CD14-positive monocyte (primary cell): ENCODE measurements around the gene LRCH1. TPM values are rescaled to one million over a fixed set of nuclear protein-coding genes. Genes with fewer than 3 reads are reported as not detected.

Experiments used
- DNase-seq, 3 donors: peaks; one replicate each; pipeline ENCODE4 v3.0.0-alpha.2; 2011 to 2022
- H2AFZ ChIP-seq: 2 replicates; pipeline ENCODE4 v1.6.0; 2012; ENCODE audit warnings: mild to moderate bottlenecking, low read depth, low read length, inconsistent platforms; ENCODE audit not compliant: insufficient read depth, poor library complexity, severe bottlenecking
- H3K27ac ChIP-seq, 2 donors: 1 replicate in 1 of 2; 2 replicates in 1 of 2; pipeline ENCODE4 v1.5.1; 2012 to 2013; ENCODE audit warnings: low read length in 2 of 2, control low read depth in 1 of 2, inconsistent platforms in 1 of 2, low read depth in 1 of 2, mild to moderate bottlenecking in 1 of 2
- H3K27me3 ChIP-seq, 2 donors: one replicate each; pipeline versions ENCODE4 v1.6.0 to v1.6.1; 2011 to 2013; ENCODE audit warnings: low read length in 2 of 2; ENCODE audit not compliant: control insufficient read depth in 2 of 2, insufficient read depth in 2 of 2
- H3K36me3 ChIP-seq, 2 donors: replicated peaks in 1 of 2; 1 replicate in 1 of 2; 2 replicates in 1 of 2; pipeline versions ENCODE4 v1.5.1 to v1.6.1; 2012 to 2013; ENCODE audit warnings: low read length in 2 of 2, control low read depth in 1 of 2, inconsistent platforms in 1 of 2, mild to moderate bottlenecking in 1 of 2; ENCODE audit not compliant: insufficient read depth in 2 of 2, control insufficient read depth in 1 of 2
- H3K4me1 ChIP-seq, 2 donors: 1 replicate in 1 of 2; 2 replicates in 1 of 2; pipeline versions ENCODE4 v1.5.1 to v1.6.1; 2012 to 2013; ENCODE audit warnings: low read length in 2 of 2, control low read depth in 1 of 2, inconsistent platforms in 1 of 2, mild to moderate bottlenecking in 1 of 2, moderate library complexity in 1 of 2; ENCODE audit not compliant: insufficient read depth in 2 of 2, control insufficient read depth in 1 of 2
- H3K4me2 ChIP-seq: replicated peaks from 2 replicates; pipeline ENCODE3; 2012; ENCODE audit warnings: low read length, moderate library complexity, mild to moderate bottlenecking; ENCODE audit not compliant: poor library complexity, severe bottlenecking; ENCODE audit errors: extremely low read depth
- H3K4me3 ChIP-seq, 3 experiments: fragments of 200-600 bp in 1 of 3; sonication (generic) in 1 of 3; replicated peaks in 1 of 3; 1 replicate in 2 of 3; 2 replicates in 1 of 3; pipeline ENCODE4 v1.5.1; 2011 to 2013; ENCODE audit warnings: low read length in 3 of 3, mild to moderate bottlenecking in 3 of 3, control low read depth in 2 of 3, low read depth in 2 of 3, inconsistent platforms in 1 of 3, moderate library complexity in 1 of 3
- H3K79me2 ChIP-seq: 2 replicates; pipeline ENCODE4 v1.6.0; 2012; ENCODE audit warnings: mild to moderate bottlenecking, control low read depth, inconsistent platforms, low read length, moderate library complexity; ENCODE audit not compliant: insufficient read depth
- H3K9ac ChIP-seq: 2 replicates; pipeline ENCODE4 v1.6.0; 2017; ENCODE audit warnings: low read length, mild to moderate bottlenecking; ENCODE audit not compliant: insufficient read depth, poor library complexity, severe bottlenecking
- H3K9me3 ChIP-seq, 2 donors: replicated peaks in 1 of 2; 1 replicate in 1 of 2; 2 replicates in 1 of 2; pipeline versions ENCODE4 v1.5.1 to v1.6.1; 2012 to 2013; ENCODE audit warnings: low read length in 2 of 2, control low read depth in 1 of 2; ENCODE audit not compliant: control insufficient read depth in 1 of 2, insufficient read depth in 1 of 2
- H4K20me1 ChIP-seq: 2 replicates; pipeline ENCODE4 v1.6.0; 2012; ENCODE audit warnings: mild to moderate bottlenecking, low read length, control low read depth, moderate library complexity; ENCODE audit not compliant: insufficient read depth
- H3K27ac Mint-ChIP-seq, 7 donors: one replicate each; pipeline ENCODE4 v1.8.0; 2020; ENCODE audit warnings: mild to moderate bottlenecking in 7 of 7, mixed read lengths in 7 of 7, moderate library complexity in 6 of 7, inconsistent platforms in 2 of 7
- H3K27me3 Mint-ChIP-seq, 3 donors: one replicate each; pipeline ENCODE4 v1.8.0; 2021 to 2022; ENCODE audit warnings: low read depth in 3 of 3, mild to moderate bottlenecking in 3 of 3, mixed read lengths in 3 of 3, moderate library complexity in 3 of 3, inconsistent platforms in 1 of 3
- H3K36me3 Mint-ChIP-seq, 2 donors: one replicate each; pipeline ENCODE4 v1.8.0; 2020; ENCODE audit warnings: mixed read lengths in 2 of 2, inconsistent platforms in 1 of 2, mild to moderate bottlenecking in 1 of 2
- H3K4me1 Mint-ChIP-seq: one replicate; pipeline ENCODE4 v1.8.0; 2020; ENCODE audit warnings: mild to moderate bottlenecking, mixed read lengths
- H3K4me3 Mint-ChIP-seq, 2 donors: one replicate each; pipeline ENCODE4 v1.8.0; 2020; ENCODE audit warnings: mild to moderate bottlenecking in 2 of 2, mixed read lengths in 2 of 2, moderate library complexity in 1 of 2
- H3K9me3 Mint-ChIP-seq, 7 donors: one replicate each; pipeline ENCODE4 v1.8.0; 2020 to 2022; ENCODE audit warnings: mixed read lengths in 7 of 7, mild to moderate bottlenecking in 6 of 7, moderate library complexity in 6 of 7, inconsistent platforms in 2 of 7
- CTCF ChIP-seq: fragments of 200-600 bp; IDR thresholded peaks from one replicate; pipeline ENCODE4 v1.8.0; 2022; ENCODE audit warnings: antibody characterized with exemption, mild to moderate bottlenecking
- WGBS: methylation state at CpG from one replicate; pipeline ENCODE4 v1.1.5; 2013; ENCODE audit warnings: missing lambda C conversion rate; ENCODE audit not compliant: insufficient coverage; 5-methylcytosine and 5-hydroxymethylcytosine counted together
- intact Hi-C, 2 donors: fragments of 100-400 bp; cut with micrococcal nuclease; formaldehyde crosslinking; loops; one replicate each; pipeline versions ENCODE4 v1.15.0 to v1.15.1; 2023
- polyA plus RNA-seq, 3 donors: library from polyadenylated mRNA; depleted of rRNA in 1 of 3; unstranded in 2 of 3; stranded (reverse) in 1 of 3; fragments of 300-500 nt in 2 of 3; fragments of >200 nt in 1 of 3; fragmentation: Illumina TruSeq in 2 of 3; gene quantifications; 1 replicate in 2 of 3; 2 replicates in 1 of 3; pipeline ENCODE4 v1.2.3, GENCODE V29; 2012 to 2021

LRCH1 gene
- polyA plus RNA-seq, 3 donors = 0.88 to 7.1 (median 2.1) TPM

- Mint-ChIP-seq H3K4me1 (peaks cover 53% of the 10 kb centered on the region), H3K9me3 (no peaks in the 10 kb centered on the region), H3K27ac (peak overlapping the region; percentile 35 to 92 (median 85)), H3K27me3 (peaks cover 0 to 3% (median 0%) of the 10 kb centered on the region in 3 donors), H3K4me3 (no peak overlapping the region), H3K36me3 (peaks cover 0 to 3% of the 10 kb centered on the region in 2 donors)
- WGBS = 100% methylated on average over 1 of the region's 4 CpGs
- peaks cover 33% of the 10 kb centered on the region for H4K20me1 ChIP-seq
- H3K9me3 ChIP-seq = no peaks in the 10 kb centered on the region
- no peaks in the 10 kb centered on the region for H3K36me3 ChIP-seq
- H3K4me2 ChIP-seq = no peak overlapping the region
- no peak for TF ChIP-seq CTCF
- H2AFZ ChIP-seq = no peak overlapping the region
- intact Hi-C loops = loop anchor here in 1 of 2 donors (5.0 kb wide), 1 partner anchor 53 kb away; the partner anchor contains the start of gene LRCH1
- H3K27me3 ChIP-seq = no peaks in the 10 kb centered on the region
- peaks cover 83% of the 10 kb centered on the region for H3K79me2 ChIP-seq
- peak overlapping the region in 1 of 2 donors; percentile 71 for H3K27ac ChIP-seq
- H3K4me3 ChIP-seq = no peak overlapping the region
- DNase-seq = no peak
- H3K9ac ChIP-seq = no peak overlapping the region
- peaks cover 32 to 41% of the 10 kb centered on the region in 2 donors for H3K4me1 ChIP-seq
Measured at GRCh38 chr13:46605076-46605824, 52.3 kb downstream of the LRCH1 start.

- H2AFZ ChIP-seq = no peak overlapping the region
- peaks cover 0 to 3% of the 10 kb centered on the region in 2 donors for H3K36me3 Mint-ChIP-seq
- H3K79me2 ChIP-seq = peaks cover 85% of the 10 kb centered on the region
- peak overlapping the region; percentile 81 to 94 (median 88) for H3K27ac Mint-ChIP-seq
- DNase-seq = peak; percentile 49 to 78 (median 64)
- no peaks in the 10 kb centered on the region for H3K27me3 ChIP-seq
- peak overlapping the region; percentile 54 to 71 for H3K27ac ChIP-seq
- H3K9me3 ChIP-seq = no peaks in the 10 kb centered on the region
- H3K4me2 ChIP-seq = peak overlapping the region; percentile 54
- peaks cover 50% of the 10 kb centered on the region for H3K4me1 Mint-ChIP-seq
- H3K9ac ChIP-seq = no peak overlapping the region
- no CpG with 5 or more reads among the region's 3 CpGs for WGBS
- no peaks in the 10 kb centered on the region for H3K36me3 ChIP-seq
- peaks cover 26 to 34% of the 10 kb centered on the region in 2 donors for H3K4me1 ChIP-seq
- H4K20me1 ChIP-seq = peaks cover 37% of the 10 kb centered on the region
- H3K4me3 ChIP-seq = peak overlapping the region in 1 of 3 experiments; percentile 37
- H3K4me3 Mint-ChIP-seq = peak overlapping the region; percentile 39 to 57
- TF ChIP-seq CTCF = no peak
- intact Hi-C loops = loop anchor here in 1 of 2 donors (5.0 kb wide), 1 partner anchor 54 kb away; the partner anchor contains the start of gene LRCH1
- no peaks in the 10 kb centered on the region for H3K9me3 Mint-ChIP-seq
- peaks cover 0 to 3% (median 0%) of the 10 kb centered on the region in 3 donors for H3K27me3 Mint-ChIP-seq
Measured at GRCh38 chr13:46605825-46606554, 53.0 kb downstream of the LRCH1 start.
